Endothelial cell of umbilical vein (primary cell): ENCODE results near the gene VIPR1.

Source experiments
- GATA2 ChIP-seq: IDR thresholded peaks from 2 replicates; pipeline ENCODE4 v1.7.0; 2011; ENCODE audit warnings: low read depth, mild to moderate bottlenecking, moderate library complexity, mixed read lengths, low read length; ENCODE audit not compliant: insufficient read length, insufficient read depth
- POLR2A ChIP-seq: IDR thresholded peaks from 2 replicates; pipeline ENCODE4 v1.6.1; 2012; ENCODE audit warnings: low read depth, mild to moderate bottlenecking, control low read depth, low read length

- TF ChIP-seq GATA2, result no peak
- no peak for TF ChIP-seq POLR2A
These were observed 6.1 kb downstream of the VIPR1 start for GRCh38 chr3:42508562-42508961.
